Measurements from ENCODE around the gene HSPB9.

HSPB9 gene

GRCh38 chr17:42120770-42121769 is 1.5 kb upstream of the HSPB9 start, which contains the start of gene KAT2A:
KAT2A (minus strand) TSS chr17:42121367; CDS start chr17:42121304, 63 bp downstream.
- H3K27me3 ChIP-seq: no peaks in the 10 kb centered on the region
- peaks cover 41% of the 10 kb centered on the region for H3K36me3 ChIP-seq
- peak; percentile 89 for DNase-seq
- H3K4me3 ChIP-seq (ENCODE audit: low read depth, low read length): peak within 1 kb of the TSS; percentile 58
- H3K9me3 ChIP-seq: no peaks in the 10 kb centered on the region
- H3K4me1 ChIP-seq: peaks cover 4% of the 10 kb centered on the region; the same call in 1 of the 2 replicates
- no peak for TF ChIP-seq CTCF (IDR thresholded peaks at IDR 0.05; ENCODE audit: low read depth, low read length)

DNA sequence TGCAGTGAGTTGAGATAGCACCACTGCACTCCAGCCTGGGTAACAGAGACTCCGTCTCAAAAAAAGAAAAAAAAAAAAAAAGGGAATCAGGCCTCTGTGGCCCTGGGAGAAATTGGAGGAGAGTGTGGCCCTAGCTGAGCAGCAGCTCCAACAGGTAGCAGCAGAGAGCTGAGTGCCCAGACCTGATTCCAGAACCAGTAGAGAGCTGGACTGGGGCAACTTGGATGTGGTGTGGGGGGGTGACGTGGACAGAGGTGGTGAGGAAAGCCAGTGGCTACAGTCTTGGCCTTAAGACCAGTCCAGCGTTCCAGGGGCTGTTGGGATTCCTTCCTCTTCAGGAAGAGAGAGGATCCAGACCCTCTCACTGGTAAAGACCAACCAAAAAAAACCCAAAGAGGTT is 1.7 kb downstream of the HSPB9 start:
- peaks cover 4% of the 10 kb centered on the region; the same call in 1 of the 2 replicates for H3K4me1 ChIP-seq
- no peaks in the 10 kb centered on the region for H3K27me3 ChIP-seq
- no peak for TF ChIP-seq CTCF (IDR thresholded peaks at IDR 0.05; ENCODE audit: low read depth, low read length)
- H3K36me3 ChIP-seq: peaks cover 44% of the 10 kb centered on the region
- H3K4me3 ChIP-seq (ENCODE audit: low read depth, low read length): no peak overlapping the region
- H3K9me3 ChIP-seq: no peaks in the 10 kb centered on the region
- no peak for DNase-seq

DNA sequence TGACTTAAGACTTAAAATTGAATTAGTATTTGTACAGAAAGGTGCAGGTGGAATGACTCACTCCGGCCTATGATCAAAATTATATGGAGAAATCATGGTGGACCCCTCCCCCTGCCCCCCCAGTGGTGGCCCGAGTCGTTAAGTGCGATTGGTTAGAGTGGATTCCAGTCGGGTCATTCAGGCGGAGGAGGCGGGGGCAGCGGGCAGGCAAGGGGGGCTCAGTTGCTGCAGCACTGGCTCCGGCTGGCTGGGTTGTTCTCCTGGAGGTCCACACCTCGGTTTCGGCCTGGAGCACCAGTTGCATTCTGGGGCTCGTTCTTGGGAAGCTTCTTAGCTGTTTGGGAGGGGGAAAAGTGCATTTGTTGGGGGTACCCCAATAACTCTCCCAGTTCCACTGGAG is 3.0 kb downstream of the HSPB9 start:
- TF ChIP-seq CTCF (IDR thresholded peaks at IDR 0.05; ENCODE audit: low read depth, low read length): no peak
- no peaks in the 10 kb centered on the region for H3K27me3 ChIP-seq
- H3K4me3 ChIP-seq (ENCODE audit: low read depth, low read length): no peak overlapping the region
- H3K9me3 ChIP-seq: no peaks in the 10 kb centered on the region
- H3K4me1 ChIP-seq: peaks cover under 1% of the 10 kb centered on the region; the same call in 1 of the 2 replicates
- H3K36me3 ChIP-seq: peaks cover 56% of the 10 kb centered on the region
- DNase-seq: no peak

DNA sequence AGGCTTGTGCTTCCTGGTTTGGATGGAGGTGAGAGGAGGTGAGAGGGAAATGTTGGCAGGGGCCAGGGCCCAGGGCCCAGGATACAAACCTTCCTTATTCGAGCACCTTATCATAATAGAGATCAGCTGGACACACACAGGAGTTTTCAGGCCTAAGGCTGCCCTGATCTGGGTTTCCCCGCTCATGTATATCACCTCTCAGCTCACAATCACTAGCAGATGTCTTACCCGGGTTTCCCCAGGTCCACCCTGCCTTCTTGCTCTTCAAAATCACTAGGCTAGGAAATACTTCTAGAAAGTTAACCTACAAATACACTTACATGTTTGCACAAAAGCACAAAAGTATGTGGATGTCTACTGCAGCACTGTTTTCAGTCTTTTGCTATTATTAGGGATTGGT is 4.2 kb downstream of the HSPB9 start:
- H3K36me3 ChIP-seq: peaks cover 61% of the 10 kb centered on the region
- TF ChIP-seq CTCF (IDR thresholded peaks at IDR 0.05; ENCODE audit: low read depth, low read length): no peak

DNA sequence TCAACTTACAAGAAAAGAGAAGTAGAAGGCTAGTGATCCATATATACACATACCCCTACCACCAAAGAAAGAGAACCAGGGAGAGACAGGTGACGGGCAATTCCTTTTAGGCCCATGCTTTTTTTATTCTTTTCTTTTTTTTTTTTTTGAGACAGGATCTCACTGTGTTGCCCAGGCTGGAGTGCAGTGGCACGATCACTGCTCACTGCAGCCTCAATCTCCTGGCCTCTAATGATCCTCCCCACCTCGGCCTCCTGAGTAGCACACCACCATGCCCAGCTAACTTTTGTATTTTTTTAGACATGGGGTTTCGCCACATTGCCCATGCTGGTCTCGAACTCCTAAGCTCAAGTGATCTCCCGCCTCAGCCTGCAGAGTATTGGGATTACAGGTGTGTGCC is 4.8 kb downstream of the HSPB9 start:
- no peak overlapping the region for H3K4me3 ChIP-seq (ENCODE audit: low read depth, low read length)
- no peak for TF ChIP-seq CTCF (IDR thresholded peaks at IDR 0.05; ENCODE audit: low read depth, low read length)
- DNase-seq: no peak
- H3K36me3 ChIP-seq: peaks cover 57% of the 10 kb centered on the region
- H3K9me3 ChIP-seq: no peaks in the 10 kb centered on the region
- no peaks in the 10 kb centered on the region for H3K27me3 ChIP-seq
- H3K4me1 ChIP-seq: no peaks in the 10 kb centered on the region

More for the DNA sequence above, 4.2 kb downstream of the HSPB9 start:
- Histone ChIP-seq H3K9me3 (no peaks in the 10 kb centered on the region), H3K4me3 (ENCODE audit: low read depth, low read length) (no peak overlapping the region), H3K27me3 (no peaks in the 10 kb centered on the region), H3K4me1 (no peaks in the 10 kb centered on the region)
- DNase-seq: no peak

Measured in BE2C (cell line).